H1 (cell line): Measurements from ENCODE around the gene SCAMP5. TPM values are rescaled to one million over a fixed set of nuclear protein-coding genes. Genes with fewer than 3 reads are reported as not detected.

ENCODE experiments used
- CTCF ChIA-PET: fragments of 300-600 bp; sonication (Branson Sonifier 250); formaldehyde crosslinking; loops from one replicate; lab custom pipeline; 2021; ENCODE audit not compliant: partially characterized antibody; lab: Charles Lee
- POLR2A ChIA-PET: fragments of 300-600 bp; sonication (Branson Sonifier 250); formaldehyde crosslinking; loops from one replicate; lab custom pipeline; 2021; ENCODE audit warnings: inconsistent platforms; ENCODE audit not compliant: partially characterized antibody; lab: Charles Lee
- DNase-seq, 2 experiments: peaks; one replicate each; pipeline versions ENCODE4 v3.0.0 to v3.0.0-alpha.2; 2010 to 2022; ENCODE audit warnings: low spot score in 2 of 2, low read depth in 1 of 2, mixed read lengths in 1 of 2
- FAIRE-seq: peaks from 2 replicates; lab custom pipeline; 2011; peaks lifted over from hg19 to GRCh38; lab: Jason Lieb, UNC
- H2AFZ ChIP-seq: 2 replicates; pipeline ENCODE4 v1.8.1; 2012; ENCODE audit warnings: low read length, inconsistent platforms
- H2AK5ac ChIP-seq: 2 replicates; pipeline ENCODE4 v1.6.1; 2013; ENCODE audit warnings: low read depth, low read length
- H2BK120ac ChIP-seq: replicated peaks from 2 replicates; pipeline ENCODE3; 2013; ENCODE audit warnings: low read depth, low read length, inconsistent platforms
- H2BK12ac ChIP-seq: 2 replicates; pipeline ENCODE4 v1.6.1; 2013; ENCODE audit warnings: low read depth, low read length
- H2BK15ac ChIP-seq: 2 replicates; pipeline ENCODE4 v1.6.1; 2013; ENCODE audit warnings: low read length
- H2BK20ac ChIP-seq: 2 replicates; pipeline ENCODE4 v1.6.1; 2013; ENCODE audit warnings: low read length
- H2BK5ac ChIP-seq: 2 replicates; pipeline ENCODE4 v1.6.1; 2013; ENCODE audit warnings: low read depth, low read length
- H3K14ac ChIP-seq: 2 replicates; pipeline ENCODE4 v1.6.1; 2013; ENCODE audit warnings: inconsistent platforms; ENCODE audit not compliant: insufficient read length
- H3K18ac ChIP-seq: 2 replicates; pipeline ENCODE4 v1.6.1; 2013; ENCODE audit warnings: low read length; ENCODE audit errors: extremely low read depth
- H3K23ac ChIP-seq: 2 replicates; pipeline ENCODE4 v1.6.1; 2013; ENCODE audit warnings: inconsistent platforms; ENCODE audit not compliant: insufficient read length
- H3K23me2 ChIP-seq: 2 replicates; pipeline ENCODE4 v1.6.1; 2013; ENCODE audit warnings: low read depth, low read length
- H3K27ac ChIP-seq: 2 replicates; pipeline ENCODE4 v1.6.1; 2011; ENCODE audit warnings: low read depth, low read length, inconsistent platforms
- H3K27me3 ChIP-seq, 4 experiments: replicated peaks in 1 of 4; 1 replicate in 1 of 4; 2 replicates in 3 of 4; pipeline versions ENCODE4 v1.6.1 to v1.8.1; 2011 to 2013; ENCODE audit warnings: low read length in 3 of 4, mild to moderate bottlenecking in 3 of 4, inconsistent platforms in 2 of 4, mixed read lengths in 2 of 4, moderate library complexity in 1 of 4; ENCODE audit not compliant: control insufficient read depth in 3 of 4, insufficient read depth in 3 of 4; ENCODE audit errors: extremely low read depth in 1 of 4
- H3K36me3 ChIP-seq, 4 experiments: 2 replicates each; pipeline versions ENCODE4 v1.6.1 to v1.8.1; 2011 to 2013; ENCODE audit warnings: mild to moderate bottlenecking in 4 of 4, low read length in 3 of 4, moderate library complexity in 2 of 4, control low read depth in 1 of 4, inconsistent platforms in 1 of 4; ENCODE audit not compliant: insufficient read depth in 4 of 4, control insufficient read depth in 2 of 4
- H3K4ac ChIP-seq: replicated peaks from 2 replicates; pipeline ENCODE3; 2013; ENCODE audit warnings: low read length, low read depth, mixed read lengths, inconsistent platforms; ENCODE audit not compliant: insufficient read length
- H3K4me1 ChIP-seq, 4 experiments: replicated peaks in 1 of 4; 1 replicate in 1 of 4; 2 replicates in 3 of 4; pipeline versions ENCODE4 v1.6.1 to v1.8.1; 2011 to 2013; ENCODE audit warnings: low read length in 3 of 4, inconsistent platforms in 2 of 4, mixed read lengths in 1 of 4; ENCODE audit not compliant: insufficient read depth in 4 of 4, control insufficient read depth in 3 of 4
- H3K4me2 ChIP-seq, 2 experiments: 2 replicates each; pipeline versions ENCODE4 v1.6.1 to v1.8.1; 2011 to 2013; ENCODE audit warnings: low read depth in 2 of 2, low read length in 2 of 2, control low read depth in 1 of 2, inconsistent platforms in 1 of 2, mild to moderate bottlenecking in 1 of 2; ENCODE audit not compliant: insufficient read depth in 1 of 2
- H3K4me3 ChIP-seq, 4 experiments: fragments of 200-600, 300-600 bp in 1 of 4; sonication (generic), shearing (Covaris generic), sonication (Bioruptor Twin) in 1 of 4; 2 replicates each; pipeline versions ENCODE4 v1.5.1 to v1.8.1; 2011 to 2016; ENCODE audit warnings: low read length in 4 of 4, low read depth in 3 of 4, control low read depth in 2 of 4, inconsistent platforms in 2 of 4, mild to moderate bottlenecking in 2 of 4, mixed read lengths in 1 of 4, moderate library complexity in 1 of 4; ENCODE audit not compliant: insufficient read depth in 2 of 4; ENCODE audit errors: extremely low read depth in 1 of 4
- H3K56ac ChIP-seq: replicated peaks from 2 replicates; pipeline ENCODE3; 2013; ENCODE audit warnings: low read depth, mild to moderate bottlenecking, mixed read lengths, low read length, inconsistent platforms; ENCODE audit not compliant: insufficient read length
- H3K79me1 ChIP-seq: 2 replicates; pipeline ENCODE4 v1.6.1; 2013; ENCODE audit warnings: low read depth, low read length, control low read depth
- H3K79me2 ChIP-seq, 2 experiments: 2 replicates each; pipeline versions ENCODE4 v1.6.1 to v1.8.1; 2012 to 2013; ENCODE audit warnings: low read length in 2 of 2, mild to moderate bottlenecking in 2 of 2, inconsistent platforms in 1 of 2; ENCODE audit not compliant: insufficient read depth in 2 of 2, control insufficient read depth in 1 of 2
- H3K9ac ChIP-seq, 4 experiments: replicated peaks in 1 of 4; 1 replicate in 1 of 4; 2 replicates in 3 of 4; pipeline versions ENCODE4 v1.6.1 to v1.8.1; 2011 to 2013; ENCODE audit warnings: low read depth in 3 of 4, low read length in 3 of 4, control low read depth in 2 of 4, mild to moderate bottlenecking in 2 of 4, moderate library complexity in 2 of 4, inconsistent platforms in 1 of 4; ENCODE audit errors: extremely low read depth in 1 of 4
- H3K9me3 ChIP-seq, 2 experiments: 2 replicates each; pipeline versions ENCODE4 v1.6.1 to v1.8.1; 2012 to 2013; ENCODE audit warnings: mild to moderate bottlenecking in 2 of 2, moderate library complexity in 2 of 2, control low read depth in 1 of 2, inconsistent platforms in 1 of 2, low read depth in 1 of 2, low read length in 1 of 2, mixed read lengths in 1 of 2; ENCODE audit not compliant: insufficient read depth in 2 of 2
- H4K20me1 ChIP-seq, 2 experiments: replicated peaks in 1 of 2; 2 replicates each; pipeline versions ENCODE3 to v1.8.1; 2011 to 2013; ENCODE audit warnings: inconsistent platforms in 2 of 2, low read length in 2 of 2, mild to moderate bottlenecking in 1 of 2; ENCODE audit not compliant: insufficient read depth in 2 of 2, control insufficient read depth in 1 of 2
- H4K5ac ChIP-seq: 2 replicates; pipeline ENCODE4 v1.6.1; 2013; ENCODE audit warnings: low read length, low read depth, mixed read lengths, inconsistent platforms; ENCODE audit not compliant: insufficient read length
- H4K8ac ChIP-seq: 2 replicates; pipeline ENCODE4 v1.8.0; 2013; ENCODE audit warnings: mild to moderate bottlenecking, moderate library complexity, low read length, inconsistent platforms; ENCODE audit not compliant: insufficient read depth; ENCODE audit errors: extremely low read depth
- H4K91ac ChIP-seq: replicated peaks from 2 replicates; pipeline ENCODE3; 2013; ENCODE audit warnings: low read length, mixed read lengths, inconsistent platforms; ENCODE audit not compliant: insufficient read length
- CEBPB ChIP-seq: IDR thresholded peaks from 2 replicates; pipeline ENCODE4 v1.6.1; 2012; ENCODE audit warnings: low read depth, low read length
- EP300 ChIP-seq, 2 experiments: IDR thresholded peaks; 1 replicate in 1 of 2; 2 replicates in 1 of 2; pipeline ENCODE4 v1.6.1; 2011 to 2012; ENCODE audit warnings: low read depth in 2 of 2, low read length in 2 of 2, mild to moderate bottlenecking in 2 of 2, borderline replicate concordance in 1 of 2, inconsistent platforms in 1 of 2, moderate library complexity in 1 of 2
- GABPA ChIP-seq: IDR thresholded peaks from 2 replicates; pipeline ENCODE4 v1.6.1; 2011; ENCODE audit warnings: mild to moderate bottlenecking, low read length, moderate library complexity, borderline replicate concordance; ENCODE audit not compliant: insufficient read depth
- GTF2F1 ChIP-seq: IDR thresholded peaks from 2 replicates; pipeline ENCODE4 v1.6.1; 2012; ENCODE audit warnings: low read depth, low read length, improper control_type of control experiment, borderline replicate concordance
- HDAC6 ChIP-seq: IDR thresholded peaks from one replicate; pipeline ENCODE4 v1.7.1; 2012; ENCODE audit warnings: low read depth, mild to moderate bottlenecking, inconsistent platforms, low read length, moderate library complexity
- KDM4A ChIP-seq: IDR thresholded peaks from one replicate; pipeline ENCODE4 v1.7.1; 2012; ENCODE audit warnings: low read depth, mild to moderate bottlenecking, moderate library complexity, low read length, inconsistent platforms; ENCODE audit not compliant: severe bottlenecking
- MAX ChIP-seq: IDR thresholded peaks from 2 replicates; pipeline ENCODE4 v1.6.1; 2012; ENCODE audit warnings: inconsistent platforms
- NRF1 ChIP-seq: IDR thresholded peaks from 2 replicates; pipeline ENCODE4 v1.6.1; 2011; ENCODE audit warnings: mild to moderate bottlenecking, low read depth, low read length, improper control_type of control experiment
- RBBP5 ChIP-seq: IDR thresholded peaks from 2 replicates; pipeline ENCODE4 v1.7.1; 2012; ENCODE audit warnings: low read depth, mild to moderate bottlenecking, inconsistent platforms, low read length, moderate library complexity, borderline replicate concordance
- SP1 ChIP-seq: IDR thresholded peaks from 2 replicates; pipeline ENCODE4 v1.6.1; 2011; ENCODE audit warnings: low read depth, low read length
- SP4 ChIP-seq: IDR thresholded peaks from 2 replicates; pipeline ENCODE4 v1.6.1; 2012; ENCODE audit warnings: low read length, inconsistent platforms
- TAF1 ChIP-seq: IDR thresholded peaks from 2 replicates; pipeline ENCODE4 v1.6.1; 2011; ENCODE audit warnings: mild to moderate bottlenecking, low read depth, low read length
- TCF12 ChIP-seq: IDR thresholded peaks from 2 replicates; pipeline ENCODE4 v1.6.1; 2011; ENCODE audit warnings: low read depth, mild to moderate bottlenecking, low read length
- WGBS, 2 experiments: shearing (Covaris generic) in 1 of 2; methylation state at CpG; one replicate each; pipeline versions ENCODE4 v1.1.6 to v1.1.7; 2013 to 2015; ENCODE audit warnings: low lambda C conversion rate in 2 of 2, mixed read lengths in 2 of 2, inconsistent platforms in 1 of 2, low coverage in 1 of 2, missing lambda C conversion rate in 1 of 2; ENCODE audit not compliant: insufficient replicate concordance in 2 of 2, insufficient coverage in 1 of 2, insufficient read length in 1 of 2; ENCODE audit errors: extremely low coverage in 1 of 2, missing lambda C conversion rate in 1 of 2; 5-methylcytosine and 5-hydroxymethylcytosine counted together
- polyA plus RNA-seq, 7 experiments: library from polyadenylated mRNA; depleted of rRNA in 3 of 7; stranded (reverse) in 5 of 7; unstranded in 2 of 7; fragments of >200 nt in 5 of 7; fragments of 200-250 nt in 2 of 7; gene quantifications; 1 replicate in 5 of 7; 2 replicates in 1 of 7; 4 replicates in 1 of 7; pipeline versions ENCODE4 v1.2.1 to v1.2.3, GENCODE V29; 2011 to 2013; ENCODE audit warnings: missing spikeins in 2 of 7, mixed read lengths in 2 of 7
- total RNA-seq: library from RNA; stranded (reverse); fragmentation: NEBNext Ultra II Directional; extraction: Animal tissue kit (Norgen Biotek cat#: 25700); gene quantifications from 2 replicates; pipeline ENCODE4 v1.2.1, GENCODE V29; 2021
- TF ChIP-seq, protein P1 (sequence below): IDR thresholded peaks from 2 replicates; pipeline ENCODE4 v1.6.1; 2011; ENCODE audit warnings: low read depth, mild to moderate bottlenecking, low read length; ENCODE audit not compliant: insufficient read depth

Gene SCAMP5
- total and polyA plus RNA-seq, 2 of the 8 experiments (the other 6 are each of a cell fraction or from before 2014, with no cell fraction given): 55.4 to 94.7 TPM

- no peak overlapping the region; a peak in 1 of 7 replicates for H3K9ac ChIP-seq
- no peaks in the 10 kb centered on the region; a peak in 1 of 8 replicates for H3K36me3 ChIP-seq
- no peak overlapping the region for H2AFZ ChIP-seq
- no peak overlapping the region for H3K4me3 ChIP-seq
- no peaks in the 10 kb centered on the region for H3K9me3 ChIP-seq
- H2BK12ac ChIP-seq: no peak overlapping the region
- no peak for FAIRE-seq
- CTCF ChIA-PET: interaction anchor here (1.1 kb wide), 1 partner anchor 149 kb away, joined by 3 read pairs; no protein-coding TSS in a partner anchor
- H4K5ac ChIP-seq: no peak overlapping the region
- no peaks in the 10 kb centered on the region for H3K23me2 ChIP-seq
- no peak overlapping the region for H2AK5ac ChIP-seq
- no peak overlapping the region for H3K23ac ChIP-seq
- H3K27me3 ChIP-seq: no peaks in the 10 kb centered on the region
- DNase-seq: no peak
- WGBS, 2 experiments: 97% methylated on average over 4 of the region's 4 CpGs; no CpG with 5 or more reads in 1 of the 2 experiments
- H4K8ac ChIP-seq: no peak overlapping the region
- no peak overlapping the region for H3K4ac ChIP-seq
- peaks cover 0 to 10% (median 6%) of the 10 kb centered on the region in 4 experiments; a peak in 5 of 7 replicates for H3K4me1 ChIP-seq
- H2BK120ac ChIP-seq: no peak overlapping the region
- no peak overlapping the region for H2BK20ac ChIP-seq
- H3K18ac ChIP-seq: no peak overlapping the region
- POLR2A ChIA-PET: interaction anchor here (0.6 to 1.4 kb wide), 3 partner anchors 14 to 824 kb away, joined by 3 read pairs; no protein-coding TSS in a partner anchor
- H3K27ac ChIP-seq: no peak overlapping the region
- H3K56ac ChIP-seq: no peak overlapping the region
- no peaks in the 10 kb centered on the region for H3K79me2 ChIP-seq
- no peak overlapping the region for H2BK15ac ChIP-seq
- H3K4me2 ChIP-seq: no peak overlapping the region
- H2BK5ac ChIP-seq: no peak overlapping the region
- no peaks in the 10 kb centered on the region for H3K79me1 ChIP-seq
- no peak overlapping the region for H3K14ac ChIP-seq
- no peak overlapping the region for H4K91ac ChIP-seq
- peaks cover 0 to 6% of the 10 kb centered on the region in 2 experiments for H4K20me1 ChIP-seq
- TF ChIP-seq NRF1: no peak
- no peak for TF ChIP-seq GTF2F1
- TF ChIP-seq HDAC6: no peak
- TF ChIP-seq MAX: no peak
- no peak for TF ChIP-seq TCF12
- no peak for TF ChIP-seq KDM4A
- no peak for TF ChIP-seq GABPA
- no peak for TF ChIP-seq CEBPB
- TF ChIP-seq, protein P1, sequence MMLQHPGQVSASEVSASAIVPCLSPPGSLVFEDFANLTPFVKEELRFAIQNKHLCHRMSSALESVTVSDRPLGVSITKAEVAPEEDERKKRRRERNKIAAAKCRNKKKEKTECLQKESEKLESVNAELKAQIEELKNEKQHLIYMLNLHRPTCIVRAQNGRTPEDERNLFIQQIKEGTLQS: no peak
- TF ChIP-seq SP1: no peak
- no peak for TF ChIP-seq SP4
- no peak for TF ChIP-seq RBBP5
- no peak for TF ChIP-seq TAF1
- no peak for TF ChIP-seq EP300 (IDR thresholded peaks at IDR 0.05; ENCODE audit: borderline replicate concordance in 1 of 2, low read depth in 2 of 2, low read length in 2 of 2)
Measured at GRCh38 chr15:75051711-75052110, 56.3 kb downstream of the SCAMP5 start.
